HT1080 (cell line): Measurements from ENCODE around the gene OPTN. TPM values are rescaled to one million over a fixed set of nuclear protein-coding genes. Genes with fewer than 3 reads are reported as not detected.
"Not testable (repeated sequence)": the region's sequence is repeated elsewhere in the genome, so short reads cannot be mapped to it uniquely, and the experiment has no call there.

Experiments
- DNase-seq: peaks from one replicate; pipeline ENCODE4 v3.0.0-alpha.2; 2015; ENCODE audit warnings: low read depth
- total RNA-seq: library from RNA; depleted of rRNA; stranded (reverse); fragments of >200 nt; shearing (Covaris generic); gene quantifications from 2 replicates; pipeline ENCODE4 v1.2.3, GENCODE V29; 2014

Gene OPTN
- total RNA-seq, 1 experiment from 2014 or later: 24.3 TPM

DNA sequence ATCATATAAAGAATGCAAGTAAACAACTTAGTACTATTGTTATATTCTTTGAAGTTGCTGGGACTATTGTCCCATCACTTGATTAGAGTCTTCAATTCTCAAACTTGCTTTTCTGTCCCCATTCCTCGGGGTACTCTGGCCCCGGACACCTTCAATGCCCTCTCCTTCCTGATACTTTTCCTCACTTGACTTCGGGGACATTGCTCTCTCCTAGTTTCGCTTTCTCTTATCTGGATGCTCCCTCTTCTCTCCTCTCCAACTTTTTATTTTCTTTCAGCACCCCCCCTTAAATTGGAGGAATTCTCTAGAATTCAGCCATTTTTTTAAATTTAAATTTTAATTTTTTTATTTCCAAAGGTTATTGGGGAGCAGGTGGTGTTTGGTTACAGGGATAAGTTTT, 10.6 kb upstream of the OPTN start:
- no peak for DNase-seq

DNA sequence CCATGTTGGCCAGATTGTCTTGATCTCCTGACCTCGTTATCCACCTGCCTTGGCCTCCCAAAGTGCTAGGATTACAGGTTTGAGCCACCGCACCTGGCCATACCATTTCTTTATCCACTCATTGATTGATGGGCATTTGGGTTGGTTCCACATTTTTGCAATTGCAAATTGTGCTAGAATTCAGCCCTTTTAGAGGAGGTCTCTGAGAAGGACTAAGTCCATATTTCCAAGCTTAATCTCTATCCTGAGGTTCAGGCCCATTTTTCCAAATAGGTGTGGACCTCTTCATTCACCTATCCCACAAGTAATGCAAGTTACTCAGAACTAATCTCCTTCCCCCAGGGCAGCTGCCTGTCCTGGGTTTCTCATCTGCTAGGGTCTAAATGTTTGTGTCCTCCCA, 9.7 kb upstream of the OPTN start:
- no peak for DNase-seq

DNA sequence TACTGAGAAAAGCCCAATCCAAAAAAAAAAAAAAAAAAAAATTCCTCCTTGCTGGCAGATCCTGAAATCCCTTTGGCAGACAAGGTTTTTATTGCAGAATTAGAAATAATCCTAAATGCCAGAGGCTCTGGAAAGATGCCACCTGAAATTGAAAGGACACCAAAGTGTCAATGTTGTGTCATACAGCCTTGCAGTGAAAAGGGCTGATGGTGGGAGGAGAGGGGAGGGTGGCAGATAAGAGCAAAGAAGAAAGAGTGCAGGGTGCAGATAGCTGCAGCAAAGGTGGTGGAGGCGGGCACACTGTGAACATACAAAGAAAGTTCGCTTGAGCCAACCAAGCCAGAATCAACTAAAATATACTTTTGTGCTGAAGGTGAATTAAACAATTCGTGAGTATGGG, 8.2 kb upstream of the OPTN start:
- DNase-seq: no peak

DNA sequence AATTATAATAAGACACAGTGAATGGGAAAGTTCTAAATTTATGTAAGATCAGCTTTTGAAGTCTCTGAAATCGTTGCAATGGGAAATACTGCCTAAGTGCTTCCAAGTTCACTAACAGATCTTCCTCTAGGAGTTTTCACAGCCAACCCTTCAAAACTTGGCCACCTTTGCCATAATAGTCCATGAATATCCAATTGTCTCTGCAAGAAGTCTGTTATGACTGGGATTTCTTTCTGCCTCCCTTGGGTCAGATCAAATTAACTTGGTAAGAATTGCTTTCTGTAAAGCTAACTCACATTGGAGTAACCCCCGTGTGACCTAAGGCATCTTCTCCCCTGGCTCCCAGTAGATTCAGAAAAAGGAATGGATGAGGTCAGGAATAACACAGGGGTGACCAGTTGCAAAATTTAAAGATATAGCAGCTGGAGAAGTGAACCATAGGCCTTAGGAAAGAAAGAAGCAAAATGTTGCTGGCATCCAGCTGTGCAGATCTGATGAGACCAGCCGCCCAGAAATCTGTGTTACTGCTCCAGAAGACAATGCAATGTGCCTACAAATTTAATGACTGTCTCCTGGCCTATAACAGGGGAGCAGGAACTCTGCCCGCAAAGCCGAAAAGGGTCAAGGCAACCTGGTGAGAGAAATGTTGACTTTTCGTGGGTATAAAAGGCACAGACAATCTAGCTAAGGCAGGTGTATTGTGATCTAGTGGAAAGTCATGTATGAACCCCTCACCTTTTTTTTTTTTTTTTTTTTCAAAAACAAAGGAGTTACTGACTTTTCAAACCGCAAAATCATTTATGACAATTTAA, 7.5 kb upstream of the OPTN start:
- DNase-seq: no peak

DNA sequence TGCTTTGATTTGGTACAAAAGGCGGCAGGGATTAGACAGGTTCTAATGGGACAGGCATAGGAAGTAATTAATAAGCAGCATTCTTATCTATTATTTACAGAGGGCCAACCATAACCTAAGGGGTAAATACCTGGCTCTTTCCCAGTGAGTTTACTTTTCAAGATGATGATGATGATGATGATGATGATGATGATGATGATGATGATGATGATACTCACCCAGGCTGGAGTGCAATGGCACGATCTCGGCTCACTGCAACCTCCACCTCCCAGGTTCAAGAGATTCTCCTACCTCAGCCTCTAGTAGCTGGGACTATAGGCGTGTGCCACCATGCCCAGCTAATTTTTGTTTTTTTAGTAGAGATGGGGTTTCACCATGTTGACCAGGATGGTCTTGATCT, 5.9 kb upstream of the OPTN start:
- not testable (repeated sequence) for DNase-seq

DNA sequence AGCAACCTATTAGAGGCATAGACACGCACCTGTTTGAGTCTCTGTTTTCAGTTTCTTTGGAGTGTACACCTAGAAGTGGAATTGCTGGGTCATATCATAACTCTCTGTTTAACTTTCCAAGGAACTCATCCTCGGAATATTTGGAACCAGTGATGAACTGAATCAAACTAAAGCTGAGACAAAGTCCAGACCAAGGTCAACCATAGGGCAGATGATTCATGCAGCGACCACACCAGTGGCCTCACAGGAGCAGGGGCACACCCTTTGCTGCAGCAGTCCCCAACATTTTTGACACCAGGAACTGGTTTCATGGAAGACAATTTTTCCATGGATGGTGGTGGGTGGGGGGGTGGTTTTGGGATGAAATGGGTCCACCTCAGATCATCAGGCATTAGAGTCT, 4.9 kb upstream of the OPTN start:
- no peak for DNase-seq

DNA sequence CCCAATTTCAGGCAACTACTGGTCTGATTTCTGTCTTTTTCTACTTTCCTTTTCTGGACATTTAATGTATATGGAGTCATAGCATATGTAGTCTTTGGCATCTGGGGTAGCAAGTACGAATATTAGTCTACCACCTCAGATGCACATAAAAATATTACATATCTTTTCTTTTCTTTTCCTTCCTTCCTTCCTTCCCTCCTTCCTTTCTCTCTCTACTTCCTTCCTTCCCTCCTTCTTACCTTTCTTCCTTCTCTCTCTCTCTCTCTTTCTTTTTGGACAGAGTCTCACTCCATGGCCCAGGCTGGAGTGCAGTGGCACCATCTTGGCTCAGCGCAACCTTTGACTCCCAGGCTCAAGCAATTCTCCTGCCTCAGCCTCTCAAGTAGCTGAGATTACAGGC, 4.0 kb upstream of the OPTN start:
- no peak for DNase-seq

DNA sequence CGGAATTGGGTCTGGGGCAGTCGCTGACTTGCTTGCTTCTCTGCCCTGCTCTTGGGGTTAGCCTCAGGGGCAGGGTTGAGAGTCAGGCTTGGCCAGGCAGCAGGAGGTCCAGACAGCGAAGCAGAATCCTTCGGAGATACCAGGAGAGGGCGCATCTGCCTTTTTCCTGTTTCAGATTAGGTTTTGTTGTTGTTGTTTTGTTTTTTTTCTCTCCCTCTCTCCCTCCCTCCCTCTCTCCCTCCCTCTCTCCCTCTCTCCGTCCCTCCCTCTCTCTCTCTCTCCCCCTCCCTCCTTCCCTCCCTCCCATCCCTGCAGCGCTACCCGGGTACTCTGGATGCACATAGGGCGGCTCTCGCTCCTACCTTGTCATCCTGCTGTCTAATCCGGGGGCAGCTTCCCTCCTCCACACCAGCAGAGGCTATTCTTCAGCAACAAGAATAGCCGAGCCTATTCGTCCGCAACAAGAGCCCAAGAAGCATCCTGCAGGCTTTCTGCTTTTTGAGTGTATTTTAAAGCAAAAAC, 758 bp upstream of the OPTN start:
- DNase-seq: peak; percentile 62

DNA sequence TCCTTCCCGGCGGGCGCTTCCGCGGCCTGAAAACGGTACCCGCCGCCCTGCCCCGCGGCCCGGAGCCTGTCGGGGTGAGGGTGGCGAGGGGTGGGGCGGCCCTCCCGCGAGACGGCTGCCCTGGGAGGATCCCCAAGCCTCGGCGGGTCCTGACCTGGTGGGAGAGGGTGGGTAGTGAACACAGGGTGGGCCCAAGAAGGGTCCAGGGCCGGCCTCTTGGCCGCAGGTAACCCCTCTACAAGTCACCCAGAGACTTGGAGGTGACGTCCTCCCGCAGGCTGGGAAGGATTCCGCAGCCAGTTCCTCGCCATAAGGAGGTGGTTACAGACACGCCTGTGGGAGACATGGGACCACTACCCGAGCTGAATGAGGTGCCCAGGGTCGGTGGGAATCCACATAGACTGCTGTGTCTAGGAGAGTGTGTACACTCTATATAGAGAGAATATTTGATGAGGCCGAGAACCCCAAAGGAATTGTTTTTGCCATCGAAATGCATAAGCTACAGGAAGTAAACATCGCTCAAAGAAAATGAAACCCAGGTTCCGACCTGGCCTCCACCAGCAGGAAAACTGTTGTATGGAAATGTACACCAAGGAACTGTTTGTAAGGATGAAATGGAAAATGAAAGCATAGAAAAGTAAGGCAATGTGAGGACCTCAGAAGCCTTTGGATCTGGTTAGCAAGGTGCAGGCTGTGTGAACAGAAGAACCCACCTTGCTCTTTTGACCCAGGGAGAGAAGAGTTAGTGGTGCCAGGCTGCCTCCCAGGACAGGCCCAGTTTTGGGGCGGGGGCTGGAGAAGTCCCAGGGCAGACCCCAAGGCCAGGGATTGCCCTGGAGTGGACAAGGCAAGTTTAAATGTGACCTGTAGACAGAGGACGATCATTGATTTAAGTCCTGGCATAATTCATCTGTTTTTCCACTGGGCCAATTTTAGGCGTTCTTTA, 659 bp downstream of the OPTN start:
- peak; percentile 29 for DNase-seq

DNA sequence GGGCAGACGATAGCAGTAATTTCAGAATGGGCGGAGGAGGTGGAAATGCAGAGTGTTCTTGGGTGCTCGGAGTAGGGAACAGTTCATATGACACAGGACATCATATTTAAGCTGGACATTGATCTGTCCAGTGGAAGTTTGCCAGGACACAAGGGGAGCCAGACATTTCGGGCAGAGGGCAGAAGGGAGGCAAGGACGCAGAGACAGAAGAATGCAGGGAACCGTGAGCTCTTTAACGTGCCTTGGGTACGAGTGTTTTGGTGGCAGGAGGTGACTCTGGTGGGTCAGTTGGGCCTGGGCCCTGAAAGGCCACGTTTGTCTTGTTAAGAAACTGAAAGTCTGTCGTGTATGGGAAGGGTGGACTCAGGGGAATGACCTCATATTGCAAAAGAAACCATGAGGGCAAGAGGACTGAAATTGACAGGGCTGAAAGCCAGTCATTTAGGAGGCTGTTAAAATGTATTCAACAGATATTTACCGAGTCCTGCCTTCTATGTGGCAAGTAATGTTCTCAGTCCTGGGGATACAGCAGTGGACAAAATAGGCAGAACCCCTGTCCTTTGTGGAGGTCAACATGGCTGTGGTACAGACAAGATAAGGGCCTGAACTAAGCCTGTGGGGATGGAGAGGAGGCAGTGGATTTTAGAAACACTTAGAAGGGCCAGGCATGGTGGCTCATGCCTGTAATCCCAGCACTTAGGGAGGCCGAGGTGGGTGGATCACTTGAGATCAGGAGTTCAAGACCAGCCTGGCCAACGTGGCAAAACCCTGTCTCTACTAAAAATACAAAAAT, 2.2 kb downstream of the OPTN start:
- DNase-seq: no peak

DNA sequence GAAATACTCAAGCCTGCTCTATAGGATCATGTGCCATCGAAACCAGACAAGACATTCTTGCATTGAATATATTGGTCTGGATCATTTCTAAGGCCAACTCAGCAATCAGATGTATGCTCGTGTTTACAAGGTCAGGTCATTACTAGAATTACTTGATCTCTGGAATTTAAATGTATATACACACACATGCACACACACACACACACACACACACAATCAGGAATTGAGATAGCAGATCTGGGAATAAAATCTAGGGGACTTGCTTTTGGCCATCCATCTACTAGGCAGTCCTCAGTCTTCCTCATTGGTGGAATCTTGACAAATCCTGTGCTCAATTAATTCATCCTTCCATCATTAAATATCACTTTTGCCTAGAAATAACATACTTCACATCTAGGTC, 3.6 kb downstream of the OPTN start:
- no peak for DNase-seq

DNA sequence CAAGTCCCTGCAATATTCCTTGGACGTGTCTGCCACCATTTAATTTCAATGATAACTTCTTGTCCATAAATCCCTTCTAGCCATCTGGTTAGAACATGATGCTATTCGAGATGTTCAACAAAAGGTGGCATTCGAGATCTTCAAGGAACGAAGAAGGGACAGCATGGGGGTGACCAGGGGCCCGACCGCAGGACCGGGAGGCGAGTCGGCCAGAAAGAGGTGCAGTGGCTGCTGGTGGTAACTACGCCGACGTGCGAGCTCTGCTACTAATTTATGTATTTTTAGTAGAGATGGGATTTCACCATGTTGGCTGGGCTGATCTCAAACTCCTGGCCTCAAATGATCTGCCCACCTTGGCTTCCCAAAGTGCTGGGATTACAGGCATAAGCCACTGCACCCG, 4.7 kb downstream of the OPTN start:
- no peak for DNase-seq

DNA sequence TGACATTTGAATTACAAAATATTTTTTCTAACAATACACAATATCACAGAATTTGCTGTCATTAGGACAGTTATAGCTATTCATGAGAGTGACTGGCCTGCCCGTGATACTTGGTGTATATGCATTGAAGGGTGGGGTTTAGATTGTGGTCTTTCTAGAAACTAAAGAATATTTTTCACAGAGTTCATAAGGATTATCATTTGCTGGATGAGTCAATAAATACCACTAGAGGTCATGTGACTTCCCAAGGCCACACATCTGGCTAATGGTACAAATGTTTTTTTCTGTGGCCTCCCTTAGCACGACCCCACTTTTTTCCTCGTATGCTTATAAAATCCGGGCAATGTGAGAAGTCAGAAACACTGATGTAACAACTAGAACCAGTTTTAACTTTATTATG, 5.2 kb downstream of the OPTN start:
- DNase-seq: no peak

DNA sequence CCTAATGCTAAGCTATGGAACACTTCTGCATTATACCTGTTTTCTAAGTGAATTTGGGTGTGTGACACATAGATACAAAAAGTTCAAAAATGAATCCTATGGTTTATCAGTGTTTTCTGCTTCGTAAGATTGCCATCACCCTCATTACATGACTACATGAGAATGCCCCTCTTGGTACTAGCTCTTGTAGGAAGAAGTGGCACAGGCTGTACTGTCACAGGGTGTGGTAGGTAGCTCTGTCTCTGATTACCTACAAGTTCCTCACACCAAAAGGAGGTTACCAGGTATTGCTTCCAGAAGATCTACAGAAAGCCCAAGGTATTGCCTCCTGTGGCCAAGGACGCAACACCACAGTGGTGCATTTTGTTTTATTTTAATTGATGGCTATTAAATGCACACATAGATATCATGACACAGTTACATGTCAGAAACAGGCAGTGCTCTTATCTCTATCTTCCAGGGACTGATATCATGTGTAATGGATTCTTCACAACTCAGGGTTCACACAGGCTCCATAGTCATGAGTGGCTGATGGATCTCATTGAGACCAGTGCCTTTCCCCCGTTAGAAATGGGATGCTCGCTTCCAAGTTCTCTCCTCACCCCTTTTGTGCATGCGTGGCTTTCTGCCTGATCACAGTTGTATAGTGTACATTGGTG, 6.6 kb downstream of the OPTN start:
- no peak for DNase-seq

DNA sequence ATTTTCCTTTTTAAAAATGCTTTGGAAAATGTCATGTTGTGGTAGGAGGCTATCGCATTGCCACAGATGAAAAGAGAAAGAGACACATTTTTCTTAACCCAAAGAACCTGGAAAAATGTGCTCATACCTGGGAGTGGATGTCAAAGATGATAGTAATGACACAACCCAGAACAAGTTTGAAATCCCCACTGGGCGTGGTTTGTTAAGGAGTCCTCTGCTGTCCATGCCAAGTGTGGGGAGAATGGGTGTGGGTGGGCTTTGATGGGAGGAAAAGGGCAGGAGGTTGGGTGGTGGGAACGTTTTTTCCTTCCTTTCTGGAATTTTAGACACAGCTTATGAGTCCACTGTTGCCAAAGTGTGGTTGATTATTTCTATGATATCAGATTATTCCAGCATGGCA, 10.9 kb downstream of the OPTN start:
- DNase-seq: no peak

DNA sequence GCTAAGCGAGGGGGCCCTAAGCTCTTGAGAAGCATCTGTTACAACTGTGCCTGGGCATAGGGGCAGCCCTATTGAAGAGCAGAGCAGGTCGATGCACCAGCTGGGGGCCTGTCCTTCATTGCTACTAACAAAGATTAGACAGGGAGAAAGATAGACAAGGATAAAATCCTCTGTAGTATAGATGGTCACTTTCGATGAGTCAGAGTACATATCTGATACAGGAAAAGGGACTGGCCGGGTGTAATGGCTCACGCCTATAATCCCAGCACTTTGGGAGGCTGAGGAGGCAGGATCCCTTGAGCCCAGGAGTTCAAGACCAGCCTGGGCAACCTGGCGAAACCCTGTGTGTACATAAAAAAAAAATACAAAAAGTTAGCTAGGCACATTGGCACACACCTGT, 13.6 kb downstream of the OPTN start:
- DNase-seq: peak; percentile 11

DNA sequence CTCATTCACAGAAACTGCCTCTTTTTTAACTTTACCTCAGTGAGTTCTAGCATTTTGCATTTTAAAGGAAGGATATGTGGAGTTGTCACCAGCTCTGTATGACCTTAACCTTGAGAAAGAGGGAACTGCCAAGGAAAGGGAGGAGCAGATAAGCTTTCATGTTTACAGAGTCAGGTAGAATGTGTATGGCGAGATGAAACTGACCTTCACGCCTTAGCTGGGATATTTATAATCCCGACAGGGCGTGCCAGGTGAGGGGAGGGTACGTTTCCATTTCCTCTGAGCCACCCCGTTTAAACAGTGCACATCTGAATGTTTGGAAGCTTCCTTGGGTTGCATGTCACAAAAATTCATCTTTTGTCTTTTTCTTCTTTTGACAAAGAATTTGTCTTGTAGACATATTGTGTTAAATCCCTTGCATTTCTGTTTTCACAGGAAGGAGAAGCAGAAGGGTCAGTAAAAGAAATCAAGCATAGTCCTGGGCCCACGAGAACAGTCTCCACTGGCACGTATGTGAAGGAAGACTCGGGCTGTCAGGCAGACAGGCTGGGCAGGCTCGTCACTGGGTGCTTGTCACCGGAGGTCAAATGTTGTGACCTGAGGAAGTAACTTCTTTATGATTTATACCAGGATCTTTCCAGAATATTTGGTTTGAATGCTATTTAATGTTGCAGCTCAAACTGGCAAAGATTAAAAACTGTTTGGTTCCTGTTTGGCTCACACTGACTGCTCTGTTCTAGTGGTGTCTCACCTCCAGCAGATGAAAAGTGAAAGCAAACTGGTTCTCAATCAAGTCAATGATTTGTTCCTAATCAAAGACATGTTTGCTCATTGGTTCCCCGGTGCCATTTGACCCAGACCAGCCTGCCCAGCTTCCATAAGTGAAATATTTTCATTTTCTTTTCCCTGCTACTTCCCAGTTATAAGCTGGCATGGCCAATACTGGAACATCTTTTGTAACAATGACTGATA, 16.2 kb downstream of the OPTN start:
- no peak for DNase-seq

DNA sequence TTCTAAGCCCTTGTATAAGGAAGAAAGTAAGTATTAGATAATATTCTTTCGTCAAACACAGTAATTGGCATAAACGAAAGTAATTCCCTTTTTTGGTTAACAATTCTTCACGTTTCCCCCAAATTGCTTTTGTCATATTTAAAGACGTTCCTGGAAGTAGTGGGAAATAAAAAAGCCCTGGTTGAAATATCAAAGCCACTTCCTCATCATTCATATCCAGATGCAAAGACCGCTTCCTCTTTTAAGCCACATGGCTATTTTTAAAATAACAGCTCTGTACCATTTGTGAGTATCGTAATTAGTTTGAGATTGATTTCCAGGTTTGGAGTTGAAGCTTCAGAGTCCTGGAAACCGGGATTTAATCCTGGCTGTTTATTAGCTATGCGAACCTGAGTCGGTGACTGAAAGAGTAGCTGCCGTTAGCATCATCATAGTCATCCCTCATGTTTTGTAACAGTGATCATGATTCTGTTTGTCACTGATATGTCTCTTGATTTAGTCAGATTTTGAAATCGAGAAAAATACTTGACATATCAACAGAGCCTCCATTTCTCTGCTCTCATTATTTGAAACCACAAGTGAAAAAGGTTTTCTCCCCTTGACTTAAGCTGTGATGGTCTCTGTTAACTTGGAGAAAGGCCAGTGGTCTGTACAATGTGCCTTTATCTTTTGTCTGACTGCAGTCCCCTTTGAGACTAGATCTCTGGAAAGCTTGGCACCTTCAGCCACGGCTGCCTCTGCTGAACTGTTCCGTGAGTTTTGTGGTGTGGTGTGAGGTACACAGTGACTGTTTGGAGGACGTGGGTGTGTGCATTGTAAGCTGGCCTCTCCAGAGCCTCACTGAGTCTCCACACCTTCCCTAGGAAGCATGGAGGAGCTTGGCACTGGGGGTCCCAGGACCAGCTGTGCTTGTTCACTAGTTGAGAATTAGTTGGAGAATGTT, 18.1 kb downstream of the OPTN start:
- no peak for DNase-seq
